ENCODE measurements around the gene SPATA45. TPM values are rescaled to one million over a fixed set of nuclear protein-coding genes. Genes with fewer than 3 reads are reported as not detected.

SPATA45 gene
- total and polyA plus RNA-seq, 2 of the 4 experiments (the other 2 are of a cell fraction) = not detected

GRCh38 chr1:212892108-212892507 lies 44.7 kb upstream of the SPATA45 start:
- Histone ChIP-seq H3K36me3 (ENCODE audit: control insufficient read depth, insufficient read depth, low read length) (peaks cover 14% of the 10 kb centered on the region), H3K23ac (ENCODE audit: low read depth, low read length) (no peak overlapping the region), H3K9me3 (ENCODE audit: control insufficient read depth, insufficient read depth, low read length) (no peaks in the 10 kb centered on the region), H3K27me3 (ENCODE audit: control insufficient read depth, insufficient read depth, low read length) (no peaks in the 10 kb centered on the region), H3K79me1 (ENCODE audit: low read depth in 1 of 2, low read length in 2 of 2) (no peaks in the 10 kb centered on the region), H3K9me1 (ENCODE audit: insufficient read depth, low read length) (no peaks in the 10 kb centered on the region), H2BK120ac (ENCODE audit: low read depth, low read length) (no peak overlapping the region), H3K56ac (ENCODE audit: extremely low read depth, insufficient read depth, low read length) (no peak overlapping the region), H2AK9ac (replicated peaks; ENCODE audit: low read depth, low read length, poor library complexity) (no peak overlapping the region), H2AK5ac (ENCODE audit: low read depth, low read length) (no peak overlapping the region), H3K4me1 (ENCODE audit: control insufficient read depth, insufficient read depth, low read length) (0 out of 2 replicates have a peak, but pooled peaks cover 1% of the 10 kb centered on the region), H3K14ac (replicated peaks; ENCODE audit: low read depth, low read length) (no peak overlapping the region), H4K20me1 (ENCODE audit: insufficient read depth, low read length) (no peaks in the 10 kb centered on the region), H3K9ac (ENCODE audit: low read depth, low read length) (no peak overlapping the region), H3K4me2 (ENCODE audit: low read depth, low read length) (no peak overlapping the region), H4K91ac (ENCODE audit: insufficient read depth, low read depth, low read length) (no peak overlapping the region), H4K8ac (ENCODE audit: low read depth in 2 of 2, low read length in 2 of 2) (no peak overlapping the region), H3K4ac (ENCODE audit: low read depth, low read length) (no peak overlapping the region), H2BK15ac (ENCODE audit: low read depth, low read length) (no peak overlapping the region), H3K27ac (ENCODE audit: insufficient read depth, low read length) (no peak overlapping the region), H2AFZ (replicated peaks; ENCODE audit: low read length, poor library complexity) (no peak overlapping the region), H3K18ac (ENCODE audit: low read depth, low read length) (no peak overlapping the region), H2BK20ac (ENCODE audit: low read depth, low read length) (no peak overlapping the region), H2BK5ac (ENCODE audit: low read depth, low read length, poor library complexity, severe bottlenecking) (no peak overlapping the region), H4K5ac (ENCODE audit: low read depth, low read length) (no peak overlapping the region), H3K4me3 (ENCODE audit: insufficient read depth, low read depth, low read length) (no peak overlapping the region)
- in situ Hi-C loops (cut with MboI; ENCODE audit: low sequenced_read_pairs) = no loop called here
- BruUV-seq (replicated peaks) = no TSS peak
- no peak for ATAC-seq (ENCODE audit: low read depth)
- TF ChIP-seq CHD1 (IDR thresholded peaks at IDR 0.05; ENCODE audit: low read depth, low read length) (no peak), ELK1 (IDR thresholded peaks at IDR 0.05; ENCODE audit: borderline replicate concordance, low read depth, low read length) (no peak), RAD21 (IDR thresholded peaks at IDR 0.05; ENCODE audit: low read length) (no peak), CEBPB (IDR thresholded peaks at IDR 0.05; ENCODE audit: low read depth, low read length) (no peak), FOS (IDR thresholded peaks at IDR 0.05; ENCODE audit: low read depth, low read length) (no peak), BHLHE40 (IDR thresholded peaks at IDR 0.05; ENCODE audit: low read depth, low read length) (no peak), MXI1 (IDR thresholded peaks at IDR 0.05; ENCODE audit: borderline replicate concordance, low read depth, low read length) (no peak), MAZ (IDR thresholded peaks at IDR 0.05; ENCODE audit: borderline replicate concordance, low read depth, low read length) (no peak), NFE2L2 (IDR thresholded peaks at IDR 0.05; ENCODE audit: low read depth, low read length) (no peak), RFX5 (IDR thresholded peaks at IDR 0.05; ENCODE audit: low read depth, low read length) (no peak), POLR2A (IDR thresholded peaks at IDR 0.05; ENCODE audit: low read depth, low read length) (no peak), RCOR1 (IDR thresholded peaks at IDR 0.05; ENCODE audit: insufficient replicate concordance, low read length) (no peak)
- TF ChIP-seq, protein P1, sequence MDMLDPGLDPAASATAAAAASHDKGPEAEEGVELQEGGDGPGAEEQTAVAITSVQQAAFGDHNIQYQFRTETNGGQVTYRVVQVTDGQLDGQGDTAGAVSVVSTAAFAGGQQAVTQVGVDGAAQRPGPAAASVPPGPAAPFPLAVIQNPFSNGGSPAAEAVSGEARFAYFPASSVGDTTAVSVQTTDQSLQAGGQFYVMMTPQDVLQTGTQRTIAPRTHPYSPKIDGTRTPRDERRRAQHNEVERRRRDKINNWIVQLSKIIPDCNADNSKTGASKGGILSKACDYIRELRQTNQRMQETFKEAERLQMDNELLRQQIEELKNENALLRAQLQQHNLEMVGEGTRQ (IDR thresholded peaks at IDR 0.05; ENCODE audit: low read depth, low read length) = no peak
- TF ChIP-seq, protein P2, sequence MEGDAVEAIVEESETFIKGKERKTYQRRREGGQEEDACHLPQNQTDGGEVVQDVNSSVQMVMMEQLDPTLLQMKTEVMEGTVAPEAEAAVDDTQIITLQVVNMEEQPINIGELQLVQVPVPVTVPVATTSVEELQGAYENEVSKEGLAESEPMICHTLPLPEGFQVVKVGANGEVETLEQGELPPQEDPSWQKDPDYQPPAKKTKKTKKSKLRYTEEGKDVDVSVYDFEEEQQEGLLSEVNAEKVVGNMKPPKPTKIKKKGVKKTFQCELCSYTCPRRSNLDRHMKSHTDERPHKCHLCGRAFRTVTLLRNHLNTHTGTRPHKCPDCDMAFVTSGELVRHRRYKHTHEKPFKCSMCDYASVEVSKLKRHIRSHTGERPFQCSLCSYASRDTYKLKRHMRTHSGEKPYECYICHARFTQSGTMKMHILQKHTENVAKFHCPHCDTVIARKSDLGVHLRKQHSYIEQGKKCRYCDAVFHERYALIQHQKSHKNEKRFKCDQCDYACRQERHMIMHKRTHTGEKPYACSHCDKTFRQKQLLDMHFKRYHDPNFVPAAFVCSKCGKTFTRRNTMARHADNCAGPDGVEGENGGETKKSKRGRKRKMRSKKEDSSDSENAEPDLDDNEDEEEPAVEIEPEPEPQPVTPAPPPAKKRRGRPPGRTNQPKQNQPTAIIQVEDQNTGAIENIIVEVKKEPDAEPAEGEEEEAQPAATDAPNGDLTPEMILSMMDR (conservative IDR thresholded peaks at IDR 0.05; ENCODE audit: low read depth, low read length) = no peak
- dilution Hi-C loops (cut with HindIII; ENCODE audit: low sequenced_read_pairs, unreplicated experiment) = no loop called here
- intact Hi-C loops (cut with micrococcal nuclease) = no loop called here
- no peak for DNase-seq
- no CpG with 5 or more reads among the region's 1 CpG for WGBS, 2 experiments (ENCODE audit: extremely low coverage in 2 of 2, insufficient read length in 1 of 2)
- POLR2A ChIA-PET (ENCODE audit: unreplicated experiment) = no interaction called here
- CTCF ChIA-PET = no interaction called here

All from IMR-90 (cell line).